ENCODE results near the gene COTL1. TPM values are rescaled to one million over a fixed set of nuclear protein-coding genes. Genes with fewer than 3 reads are reported as not detected.

Gene COTL1
- total RNA-seq, 1 experiment from 2014 or later, result 520 TPM

GRCh38 chr16:84548508-84548907 is 69.4 kb downstream of the COTL1 start:
- no peaks in the 10 kb centered on the region for H3K9me3 ChIP-seq (replicated peaks)
- peaks cover 21% of the 10 kb centered on the region for H3K4me1 ChIP-seq (replicated peaks)
- no peaks in the 10 kb centered on the region for H3K36me3 ChIP-seq
- H3K27ac ChIP-seq, result no peak overlapping the region
- no peak for DNase-seq (ENCODE audit: low read depth in 1 of 2, low spot score in 2 of 2)
- no peaks in the 10 kb centered on the region for H3K27me3 ChIP-seq (replicated peaks)
- H3K4me3 ChIP-seq, result no peak overlapping the region

- Histone ChIP-seq H3K4me3 (no peak overlapping the region), H3K27ac (no peak overlapping the region), H3K36me3 (no peaks in the 10 kb centered on the region), H3K27me3 (replicated peaks) (no peaks in the 10 kb centered on the region), H3K9me3 (replicated peaks) (no peaks in the 10 kb centered on the region), H3K4me1 (replicated peaks) (peaks cover 21% of the 10 kb centered on the region)
- no peak for DNase-seq (ENCODE audit: low read depth in 1 of 2, low spot score in 2 of 2)
Measured at GRCh38 chr16:84547546-84548061, 70.3 kb downstream of the COTL1 start.

GRCh38 chr16:84546669-84547545 is 71.0 kb downstream of the COTL1 start:
- no peaks in the 10 kb centered on the region for H3K9me3 ChIP-seq (replicated peaks)
- no peaks in the 10 kb centered on the region for H3K27me3 ChIP-seq (replicated peaks)
- no peaks in the 10 kb centered on the region for H3K36me3 ChIP-seq
- no peak overlapping the region for H3K27ac ChIP-seq
- H3K4me3 ChIP-seq, result no peak overlapping the region
- peaks cover 21% of the 10 kb centered on the region for H3K4me1 ChIP-seq (replicated peaks)
- DNase-seq (ENCODE audit: low read depth in 1 of 2, low spot score in 2 of 2), result no peak

GRCh38 chr16:84545114-84545737 is 72.7 kb downstream of the COTL1 start:
- peaks cover 21% of the 10 kb centered on the region for H3K4me1 ChIP-seq (replicated peaks)
- H3K36me3 ChIP-seq, result no peaks in the 10 kb centered on the region
- no peaks in the 10 kb centered on the region for H3K9me3 ChIP-seq (replicated peaks)
- DNase-seq (ENCODE audit: low read depth in 1 of 2, low spot score in 2 of 2), result no peak
- no peaks in the 10 kb centered on the region for H3K27me3 ChIP-seq (replicated peaks)
- H3K4me3 ChIP-seq, result no peak overlapping the region
- no peak overlapping the region for H3K27ac ChIP-seq

GRCh38 chr16:84544031-84544773 is 73.7 kb downstream of the COTL1 start:
- Histone ChIP-seq H3K4me1 (replicated peaks) (peaks cover 12% of the 10 kb centered on the region), H3K36me3 (no peaks in the 10 kb centered on the region), H3K27ac (no peak overlapping the region), H3K27me3 (replicated peaks) (no peaks in the 10 kb centered on the region), H3K4me3 (no peak overlapping the region), H3K9me3 (replicated peaks) (no peaks in the 10 kb centered on the region)
- no peak for DNase-seq (ENCODE audit: low read depth in 1 of 2, low spot score in 2 of 2)

GRCh38 chr16:84543253-84543652 is 74.6 kb downstream of the COTL1 start:
- Histone ChIP-seq H3K27ac (no peak overlapping the region), H3K9me3 (replicated peaks) (no peaks in the 10 kb centered on the region), H3K4me3 (no peak overlapping the region), H3K27me3 (replicated peaks) (no peaks in the 10 kb centered on the region), H3K36me3 (no peaks in the 10 kb centered on the region), H3K4me1 (replicated peaks) (peaks cover 13% of the 10 kb centered on the region)
- no peak for DNase-seq (ENCODE audit: low read depth in 1 of 2, low spot score in 2 of 2)

- no peaks in the 10 kb centered on the region for H3K9me3 ChIP-seq (replicated peaks)
- H3K4me1 ChIP-seq (replicated peaks), result peaks cover 24% of the 10 kb centered on the region
- no peaks in the 10 kb centered on the region for H3K36me3 ChIP-seq
- no peak overlapping the region for H3K4me3 ChIP-seq
- no peak overlapping the region for H3K27ac ChIP-seq
- no peak for DNase-seq (ENCODE audit: low read depth in 1 of 2, low spot score in 2 of 2)
- H3K27me3 ChIP-seq (replicated peaks), result no peaks in the 10 kb centered on the region
Measured at GRCh38 chr16:84541999-84542817, 75.7 kb downstream of the COTL1 start.

GRCh38 chr16:84540194-84540593 is 77.7 kb downstream of the COTL1 start:
- Histone ChIP-seq H3K4me3 (no peak overlapping the region), H3K27ac (no peak overlapping the region), H3K36me3 (no peaks in the 10 kb centered on the region), H3K4me1 (replicated peaks) (peaks cover 28% of the 10 kb centered on the region), H3K9me3 (replicated peaks) (no peaks in the 10 kb centered on the region), H3K27me3 (replicated peaks) (no peaks in the 10 kb centered on the region)
- no peak for DNase-seq (ENCODE audit: low read depth in 1 of 2, low spot score in 2 of 2)

GRCh38 chr16:84538222-84538840 is 79.5 kb downstream of the COTL1 start:
- Histone ChIP-seq H3K4me1 (replicated peaks) (peaks cover 34% of the 10 kb centered on the region), H3K27ac (no peak overlapping the region), H3K9me3 (replicated peaks) (no peaks in the 10 kb centered on the region), H3K27me3 (replicated peaks) (no peaks in the 10 kb centered on the region), H3K4me3 (no peak overlapping the region), H3K36me3 (no peaks in the 10 kb centered on the region)
- no peak for DNase-seq (ENCODE audit: low read depth in 1 of 2, low spot score in 2 of 2)

- H3K4me3 ChIP-seq, result no peak overlapping the region
- H3K27ac ChIP-seq, result no peak overlapping the region
- peaks cover 41% of the 10 kb centered on the region for H3K4me1 ChIP-seq (replicated peaks)
- no peaks in the 10 kb centered on the region for H3K9me3 ChIP-seq (replicated peaks)
- no peaks in the 10 kb centered on the region for H3K27me3 ChIP-seq (replicated peaks)
- peak in 1 of 2 experiments; percentile 37 for DNase-seq (ENCODE audit: low read depth in 1 of 2, low spot score in 2 of 2)
- no peaks in the 10 kb centered on the region for H3K36me3 ChIP-seq
Measured at GRCh38 chr16:84537491-84538151, 80.3 kb downstream of the COTL1 start.

GRCh38 chr16:84535851-84536250 is 82.0 kb downstream of the COTL1 start:
- no peak for DNase-seq (ENCODE audit: low read depth in 1 of 2, low spot score in 2 of 2)
- Histone ChIP-seq H3K4me1 (replicated peaks) (peaks cover 56% of the 10 kb centered on the region), H3K27me3 (replicated peaks) (no peaks in the 10 kb centered on the region), H3K9me3 (replicated peaks) (no peaks in the 10 kb centered on the region), H3K36me3 (no peaks in the 10 kb centered on the region), H3K27ac (no peak overlapping the region), H3K4me3 (no peak overlapping the region)

- H3K4me3 ChIP-seq, result no peak overlapping the region
- DNase-seq (ENCODE audit: low read depth in 1 of 2, low spot score in 2 of 2), result no peak
- H3K27me3 ChIP-seq (replicated peaks), result no peaks in the 10 kb centered on the region
- no peaks in the 10 kb centered on the region for H3K36me3 ChIP-seq
- H3K9me3 ChIP-seq (replicated peaks), result no peaks in the 10 kb centered on the region
- H3K4me1 ChIP-seq (replicated peaks), result peaks cover 61% of the 10 kb centered on the region
- no peak overlapping the region for H3K27ac ChIP-seq
Measured at GRCh38 chr16:84535408-84535807, 82.5 kb downstream of the COTL1 start.
